ENCODE data around the gene MAPK7.
A peak's percentile ranks its signal among the peaks of the same experiment; 100 is the strongest.

The MAPK7 gene

GRCh38 chr17:19390951-19391350 lies 12.7 kb downstream of the MAPK7 start:
- Histone ChIP-seq H3K27ac (no peak overlapping the region), H3K36me3 (ENCODE audit: insufficient read depth, low read length) (peaks cover 6% of the 10 kb centered on the region; the same call in 1 of the 2 replicates), H3K9me3 (ENCODE audit: low read depth, low read length) (no peaks in the 10 kb centered on the region), H3K4me3 (no peak overlapping the region), H3K9ac (ENCODE audit: insufficient read length) (no peak overlapping the region)
- DNase-seq (ENCODE audit: low read depth, low spot score), result no peak
- TF ChIP-seq POLR2AphosphoS5 (IDR thresholded peaks at IDR 0.05; ENCODE audit: borderline replicate concordance, low read depth, low read length) (no peak), EZH2 (IDR thresholded peaks at IDR 0.05) (no peak), FOXP2 (optimal IDR thresholded peaks at IDR 0.05; ENCODE audit: control extremely low read depth, extremely low read length, insufficient read depth) (no peak)

DNA sequence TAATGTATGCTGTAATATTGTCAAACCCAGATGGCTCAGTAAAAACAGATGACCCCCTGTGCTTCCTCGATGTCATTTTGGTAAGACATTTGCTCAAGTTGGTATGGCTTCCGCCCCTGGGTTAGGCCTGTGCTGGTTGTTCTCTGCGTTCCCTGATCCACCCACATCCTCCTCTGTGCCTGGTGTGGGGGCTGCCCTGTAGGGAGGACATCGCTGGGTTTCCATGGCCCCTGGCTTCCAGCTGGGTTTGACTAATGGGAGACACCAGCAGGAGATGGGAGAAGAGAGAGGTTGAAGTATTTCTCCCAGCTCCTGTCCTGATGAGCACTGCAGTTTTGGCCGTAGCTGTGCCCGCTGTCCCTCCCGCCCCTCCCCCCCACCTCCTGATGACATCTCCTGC lies 13.1 kb downstream of the MAPK7 start:
- Histone ChIP-seq H3K9me3 (ENCODE audit: low read depth, low read length) (no peaks in the 10 kb centered on the region), H3K9ac (ENCODE audit: insufficient read length) (no peak overlapping the region), H3K27ac (no peak overlapping the region), H3K36me3 (ENCODE audit: insufficient read depth, low read length) (peaks cover 1% of the 10 kb centered on the region; the same call in 1 of the 2 replicates), H3K4me3 (no peak overlapping the region)
- no peak for DNase-seq (ENCODE audit: low read depth, low spot score)
- TF ChIP-seq FOXP2 (optimal IDR thresholded peaks at IDR 0.05; ENCODE audit: control extremely low read depth, extremely low read length, insufficient read depth) (no peak), EZH2 (IDR thresholded peaks at IDR 0.05) (no peak), POLR2AphosphoS5 (IDR thresholded peaks at IDR 0.05; ENCODE audit: borderline replicate concordance, low read depth, low read length) (no peak)

- Histone ChIP-seq H3K9ac (ENCODE audit: insufficient read length) (no peak overlapping the region), H3K4me3 (no peak overlapping the region), H3K9me3 (ENCODE audit: low read depth, low read length) (no peaks in the 10 kb centered on the region), H3K27ac (no peak overlapping the region), H3K36me3 (ENCODE audit: insufficient read depth, low read length) (no peaks in the 10 kb centered on the region)
- no peak for TF ChIP-seq FOXP2 (optimal IDR thresholded peaks at IDR 0.05; ENCODE audit: control extremely low read depth, extremely low read length, insufficient read depth)
- TF ChIP-seq EZH2 (IDR thresholded peaks at IDR 0.05), result no peak
- no peak for TF ChIP-seq POLR2AphosphoS5 (IDR thresholded peaks at IDR 0.05; ENCODE audit: borderline replicate concordance, low read depth, low read length)
- no peak for DNase-seq (ENCODE audit: low read depth, low spot score)
Measured at GRCh38 chr17:19392303-19392702, 14.0 kb downstream of the MAPK7 start.

DNA sequence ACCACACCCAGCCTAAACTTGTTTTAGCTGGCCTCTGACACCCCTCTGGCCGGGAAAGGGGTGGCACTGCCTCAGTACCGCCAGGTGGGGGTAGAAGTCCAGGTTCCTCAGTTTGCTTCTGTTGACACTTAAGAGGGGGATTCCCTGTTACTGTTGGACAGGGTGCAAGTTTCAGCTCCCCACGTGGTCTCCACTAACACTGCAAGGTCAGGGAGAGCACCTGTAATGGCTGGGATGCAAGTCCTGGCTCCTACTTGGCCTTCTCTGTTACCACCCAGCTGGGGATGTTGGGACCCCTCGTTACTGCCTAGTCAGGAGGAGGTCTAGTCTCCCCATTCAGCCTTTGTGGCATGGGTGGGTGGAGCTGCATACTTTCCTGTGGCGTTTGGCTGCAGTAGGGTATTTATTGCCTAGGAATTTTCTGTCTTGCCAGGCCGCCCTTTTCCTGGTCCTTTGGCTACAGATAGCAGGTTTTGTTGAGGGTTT lies 19.3 kb downstream of the MAPK7 start:
- Histone ChIP-seq H3K9me3 (ENCODE audit: low read depth, low read length) (no peaks in the 10 kb centered on the region), H3K36me3 (ENCODE audit: insufficient read depth, low read length) (no peaks in the 10 kb centered on the region), H3K4me3 (no peak overlapping the region), H3K9ac (ENCODE audit: insufficient read length) (no peak overlapping the region), H3K27ac (peak overlapping the region; percentile 80)
- no peak for TF ChIP-seq FOXP2 (optimal IDR thresholded peaks at IDR 0.05; ENCODE audit: control extremely low read depth, extremely low read length, insufficient read depth)
- no peak for TF ChIP-seq EZH2 (IDR thresholded peaks at IDR 0.05)
- no peak for TF ChIP-seq POLR2AphosphoS5 (IDR thresholded peaks at IDR 0.05; ENCODE audit: borderline replicate concordance, low read depth, low read length)
- no peak for DNase-seq (ENCODE audit: low read depth, low spot score)

GRCh38 chr17:19398301-19399181 lies 20.2 kb downstream of the MAPK7 start:
- TF ChIP-seq POLR2AphosphoS5 (IDR thresholded peaks at IDR 0.05; ENCODE audit: borderline replicate concordance, low read depth, low read length) (no peak), FOXP2 (optimal IDR thresholded peaks at IDR 0.05; ENCODE audit: control extremely low read depth, extremely low read length, insufficient read depth) (no peak), EZH2 (IDR thresholded peaks at IDR 0.05) (no peak)
- peak overlapping the region; percentile 80 for H3K27ac ChIP-seq
- H3K9ac ChIP-seq (ENCODE audit: insufficient read length), result no peak overlapping the region
- 0 out of 2 replicates have a peak overlapping the region, but pooled peaks have one; percentile 15 for H3K4me3 ChIP-seq
- H3K36me3 ChIP-seq (ENCODE audit: insufficient read depth, low read length), result no peaks in the 10 kb centered on the region
- no peak for DNase-seq (ENCODE audit: low read depth, low spot score)
- no peaks in the 10 kb centered on the region for H3K9me3 ChIP-seq (ENCODE audit: low read depth, low read length)

GRCh38 chr17:19399750-19400450 lies 21.6 kb downstream of the MAPK7 start:
- Histone ChIP-seq H3K27ac (no peak overlapping the region), H3K9me3 (ENCODE audit: low read depth, low read length) (no peaks in the 10 kb centered on the region), H3K4me3 (no peak overlapping the region), H3K9ac (ENCODE audit: insufficient read length) (no peak overlapping the region), H3K36me3 (ENCODE audit: insufficient read depth, low read length) (no peaks in the 10 kb centered on the region)
- TF ChIP-seq EZH2 (IDR thresholded peaks at IDR 0.05), result no peak
- TF ChIP-seq FOXP2 (optimal IDR thresholded peaks at IDR 0.05; ENCODE audit: control extremely low read depth, extremely low read length, insufficient read depth), result no peak
- TF ChIP-seq POLR2AphosphoS5 (IDR thresholded peaks at IDR 0.05; ENCODE audit: borderline replicate concordance, low read depth, low read length), result no peak
- no peak for DNase-seq (ENCODE audit: low read depth, low spot score)

DNA sequence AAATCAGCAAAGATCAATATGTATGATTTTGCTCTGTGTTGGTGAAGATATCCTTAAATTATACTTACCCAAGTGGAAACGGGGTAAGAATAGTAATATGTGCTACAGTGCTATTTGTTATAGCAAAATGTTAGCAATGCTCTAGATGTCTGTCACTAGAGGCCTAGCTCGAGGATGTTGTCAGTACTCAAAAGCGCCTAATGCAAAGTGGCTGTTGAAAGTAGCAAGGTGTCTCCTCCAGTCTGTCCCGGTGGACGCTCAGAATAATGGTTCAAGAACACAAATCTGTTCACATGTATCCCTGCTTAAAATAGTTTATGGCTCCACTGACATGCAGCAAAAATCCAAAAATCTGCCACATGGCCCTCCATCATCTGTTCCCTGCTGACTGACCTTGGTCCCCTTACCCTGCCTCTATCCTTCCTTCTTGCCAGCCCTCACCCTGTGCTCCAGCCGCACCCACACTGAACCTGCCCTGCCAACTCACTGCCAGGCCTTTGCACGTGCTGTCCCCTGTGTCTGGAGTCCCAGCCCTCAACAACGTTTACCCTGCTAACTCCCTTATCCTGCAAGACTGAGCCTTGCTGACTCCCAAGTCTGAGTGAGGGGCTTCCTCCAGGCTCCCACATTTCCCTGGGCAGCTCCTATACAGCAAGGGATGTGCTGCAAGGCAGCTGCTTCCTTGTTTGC lies 23.2 kb downstream of the MAPK7 start:
- no peak for DNase-seq (ENCODE audit: low read depth, low spot score)
- no peak overlapping the region for H3K4me3 ChIP-seq
- H3K36me3 ChIP-seq (ENCODE audit: insufficient read depth, low read length), result no peaks in the 10 kb centered on the region
- H3K27ac ChIP-seq, result peak overlapping the region; percentile 90
- H3K9ac ChIP-seq (ENCODE audit: insufficient read length), result peak overlapping the region; percentile 51
- H3K9me3 ChIP-seq (ENCODE audit: low read depth, low read length), result no peaks in the 10 kb centered on the region
- TF ChIP-seq FOXP2 (optimal IDR thresholded peaks at IDR 0.05; ENCODE audit: control extremely low read depth, extremely low read length, insufficient read depth) (no peak), EZH2 (IDR thresholded peaks at IDR 0.05) (no peak), POLR2AphosphoS5 (IDR thresholded peaks at IDR 0.05; ENCODE audit: borderline replicate concordance, low read depth, low read length) (no peak)

- Histone ChIP-seq H3K36me3 (ENCODE audit: insufficient read depth, low read length) (no peaks in the 10 kb centered on the region), H3K27ac (peak overlapping the region; percentile 90), H3K4me3 (no peak overlapping the region), H3K9ac (ENCODE audit: insufficient read length) (peak overlapping the region; percentile 51), H3K9me3 (ENCODE audit: low read depth, low read length) (no peaks in the 10 kb centered on the region)
- no peak for DNase-seq (ENCODE audit: low read depth, low spot score)
- no peak for TF ChIP-seq FOXP2 (optimal IDR thresholded peaks at IDR 0.05; ENCODE audit: control extremely low read depth, extremely low read length, insufficient read depth)
- TF ChIP-seq POLR2AphosphoS5 (IDR thresholded peaks at IDR 0.05; ENCODE audit: borderline replicate concordance, low read depth, low read length), result no peak
- no peak for TF ChIP-seq EZH2 (IDR thresholded peaks at IDR 0.05)
Measured at GRCh38 chr17:19402171-19402570, 23.9 kb downstream of the MAPK7 start.
